ENCODE measurements around the gene SRRM3.
"Not testable (repeated sequence)": the region's sequence is repeated elsewhere in the genome, so short reads cannot be mapped to it uniquely, and the experiment has no call there.

The SRRM3 gene

GRCh38 chr7:76262683-76263402, 61.1 kb downstream of the SRRM3 start:
- no peak for DNase-seq (ENCODE audit: low spot score)

- no peak for DNase-seq (ENCODE audit: low spot score)
Observed at GRCh38 chr7:76265299-76265698, 63.6 kb downstream of the SRRM3 start.

GRCh38 chr7:76267107-76267893, 65.6 kb downstream of the SRRM3 start:
- DNase-seq (ENCODE audit: low spot score), result no peak

- DNase-seq (ENCODE audit: low spot score), result no peak
Observed at GRCh38 chr7:76267894-76268183, 66.1 kb downstream of the SRRM3 start.

- DNase-seq (ENCODE audit: low spot score), result no peak
Observed at GRCh38 chr7:76268376-76268775, 66.7 kb downstream of the SRRM3 start.

GRCh38 chr7:76269895-76270294, 68.2 kb downstream of the SRRM3 start:
- DNase-seq (ENCODE audit: low spot score), result no peak

GRCh38 chr7:76271384-76271783, 69.7 kb downstream of the SRRM3 start:
- not testable (repeated sequence) for DNase-seq (ENCODE audit: low spot score)

GRCh38 chr7:76272142-76272541, 70.4 kb downstream of the SRRM3 start:
- no peak for DNase-seq (ENCODE audit: low spot score)

- DNase-seq (ENCODE audit: low spot score), result no peak
Observed at GRCh38 chr7:76272851-76273497, 71.3 kb downstream of the SRRM3 start.

- no peak for DNase-seq (ENCODE audit: low spot score)
Observed at GRCh38 chr7:76273503-76273902, 71.8 kb downstream of the SRRM3 start.

GRCh38 chr7:76278540-76278939, 76.8 kb downstream of the SRRM3 start:
- DNase-seq (ENCODE audit: low spot score), result no peak

- DNase-seq (ENCODE audit: low spot score), result no peak
Observed at GRCh38 chr7:76280408-76280807, 78.7 kb downstream of the SRRM3 start.

- no peak for DNase-seq (ENCODE audit: low spot score)
Observed at GRCh38 chr7:76281006-76281705, 79.5 kb downstream of the SRRM3 start.

- no peak for DNase-seq (ENCODE audit: low spot score)
Observed at GRCh38 chr7:76281706-76282343, 80.1 kb downstream of the SRRM3 start.

- no peak for DNase-seq (ENCODE audit: low spot score)
Observed at GRCh38 chr7:76282344-76283253, 80.9 kb downstream of the SRRM3 start.

GRCh38 chr7:76283254-76284159, 81.8 kb downstream of the SRRM3 start:
- DNase-seq (ENCODE audit: low spot score), result no peak

- DNase-seq (ENCODE audit: low spot score), result no peak
Observed at GRCh38 chr7:76285604-76286374, 84.1 kb downstream of the SRRM3 start.

GRCh38 chr7:76286842-76287403, 85.2 kb downstream of the SRRM3 start:
- DNase-seq (ENCODE audit: low spot score), result no peak

- not testable (repeated sequence) for DNase-seq (ENCODE audit: low spot score)
Observed at GRCh38 chr7:76290847-76291350, 89.2 kb downstream of the SRRM3 start.
